T-helper 17 cell (primary cell): Measurements from ENCODE around the gene CDK10. TPM values are rescaled to one million over a fixed set of nuclear protein-coding genes. Genes with fewer than 3 reads are reported as not detected.
A peak's percentile ranks its signal among the peaks of the same experiment; 100 is the strongest.

Experiments
- ATAC-seq: fragments of 150-1000 bp; cut with Tn5 transposase; 2 replicates; pipeline ENCODE4 v1.10.0; 2021; ENCODE audit warnings: mild to moderate bottlenecking, moderate library complexity
- DNase-seq, 3 donors: peaks; one replicate each; pipeline versions ENCODE4 v3.0.0 to v3.0.0-alpha.2; 2020 to 2021
- H3K9me3 ChIP-seq: one replicate; pipeline ENCODE4 v1.7.0; 2013; ENCODE audit warnings: low read length, mild to moderate bottlenecking; ENCODE audit not compliant: control insufficient read depth, poor library complexity, severe bottlenecking
- H3K27ac Mint-ChIP-seq: one replicate; pipeline ENCODE4 v1.8.0; 2022; ENCODE audit warnings: mild to moderate bottlenecking, moderate library complexity, mixed read lengths
- H3K27me3 Mint-ChIP-seq: one replicate; pipeline ENCODE4 v1.8.0; 2022; ENCODE audit warnings: mixed read lengths
- H3K36me3 Mint-ChIP-seq: one replicate; pipeline ENCODE4 v1.8.0; 2022; ENCODE audit warnings: low read depth, mixed read lengths
- H3K4me1 Mint-ChIP-seq: one replicate; pipeline ENCODE4 v1.8.0; 2022; ENCODE audit warnings: mild to moderate bottlenecking, mixed read lengths
- H3K4me3 Mint-ChIP-seq: one replicate; pipeline ENCODE4 v1.8.0; 2022; ENCODE audit warnings: mild to moderate bottlenecking, moderate library complexity, mixed read lengths
- total RNA-seq, 4 donors: library from RNA in 2 of 4; stranded (reverse) in 2 of 4; gene quantifications; one replicate each; pipeline ENCODE4 v1.2.3 and lab custom pipeline; 2022 to 2026

The CDK10 gene
- total RNA-seq, 2 donors from 2014 or later = 83.0 to 86.0 TPM

GRCh38 chr16:89732142-89732917 is 45.8 kb downstream of the CDK10 start:
- Mint-ChIP-seq H3K4me3 (no peak overlapping the region), H3K27me3 (no peaks in the 10 kb centered on the region), H3K4me1 (peaks cover 23% of the 10 kb centered on the region), H3K36me3 (peaks cover 3% of the 10 kb centered on the region), H3K27ac (peak overlapping the region; percentile 80)
- DNase-seq (no peak), ATAC-seq (no peak)
- no peaks in the 10 kb centered on the region for H3K9me3 ChIP-seq

GRCh38 chr16:89732918-89733242 is 46.4 kb downstream of the CDK10 start:
- no peak overlapping the region for H3K27ac Mint-ChIP-seq

GRCh38 chr16:89733322-89733721 is 46.8 kb downstream of the CDK10 start:
- Mint-ChIP-seq H3K4me3 (no peak overlapping the region), H3K36me3 (peaks cover 3% of the 10 kb centered on the region), H3K27ac (no peak overlapping the region), H3K4me1 (peaks cover 28% of the 10 kb centered on the region), H3K27me3 (no peaks in the 10 kb centered on the region)
- no peaks in the 10 kb centered on the region for H3K9me3 ChIP-seq
- no peak for ATAC-seq
- DNase-seq = no peak

More at GRCh38 chr16:89732918-89733242, 46.4 kb downstream of the CDK10 start:
- no peak overlapping the region for H3K4me3 Mint-ChIP-seq
- H3K36me3 Mint-ChIP-seq = peaks cover 3% of the 10 kb centered on the region
- no peaks in the 10 kb centered on the region for H3K9me3 ChIP-seq
- peaks cover 28% of the 10 kb centered on the region for H3K4me1 Mint-ChIP-seq
- no peaks in the 10 kb centered on the region for H3K27me3 Mint-ChIP-seq
- ATAC-seq (no peak), DNase-seq (no peak)

GRCh38 chr16:89733792-89734191 is 47.3 kb downstream of the CDK10 start:
- H3K4me1 Mint-ChIP-seq = peaks cover 27% of the 10 kb centered on the region
- H3K4me3 Mint-ChIP-seq = no peak overlapping the region
- no peak overlapping the region for H3K27ac Mint-ChIP-seq
- ATAC-seq = no peak
- H3K27me3 Mint-ChIP-seq = no peaks in the 10 kb centered on the region
- H3K9me3 ChIP-seq = no peaks in the 10 kb centered on the region
- no peak for DNase-seq
- H3K36me3 Mint-ChIP-seq = peaks cover 3% of the 10 kb centered on the region

GRCh38 chr16:89736554-89736953 is 50.1 kb downstream of the CDK10 start:
- Mint-ChIP-seq H3K4me1 (peaks cover 26% of the 10 kb centered on the region), H3K36me3 (peaks cover 3% of the 10 kb centered on the region), H3K27ac (peak overlapping the region; percentile 66), H3K27me3 (no peaks in the 10 kb centered on the region), H3K4me3 (peak overlapping the region; percentile 43)
- no peaks in the 10 kb centered on the region for H3K9me3 ChIP-seq
- no peak for DNase-seq
- no peak for ATAC-seq

- ATAC-seq (peak; percentile 90), DNase-seq (peak in 2 of 3 donors; percentile 25 to 51)
- no peaks in the 10 kb centered on the region for H3K36me3 Mint-ChIP-seq
These were observed 51.0 kb downstream of the CDK10 start for GRCh38 chr16:89737341-89738071.

GRCh38 chr16:89738072-89738377 is 51.5 kb downstream of the CDK10 start:
- H3K4me3 Mint-ChIP-seq = peak overlapping the region; percentile 68
- H3K36me3 Mint-ChIP-seq = no peaks in the 10 kb centered on the region
- DNase-seq (no peak), ATAC-seq (no peak)
- peak overlapping the region; percentile 66 for H3K27ac Mint-ChIP-seq
- H3K27me3 Mint-ChIP-seq = no peaks in the 10 kb centered on the region
- peaks cover 20% of the 10 kb centered on the region for H3K4me1 Mint-ChIP-seq
- no peaks in the 10 kb centered on the region for H3K9me3 ChIP-seq

More at GRCh38 chr16:89737341-89738071, 51.0 kb downstream of the CDK10 start:
- no peaks in the 10 kb centered on the region for H3K9me3 ChIP-seq
- peaks cover 20% of the 10 kb centered on the region for H3K4me1 Mint-ChIP-seq
- H3K4me3 Mint-ChIP-seq = peak overlapping the region; percentile 68
- H3K27ac Mint-ChIP-seq = peak overlapping the region; percentile 66
- H3K27me3 Mint-ChIP-seq = no peaks in the 10 kb centered on the region

- Mint-ChIP-seq H3K27me3 (no peaks in the 10 kb centered on the region), H3K4me3 (no peak overlapping the region), H3K36me3 (no peaks in the 10 kb centered on the region), H3K27ac (peak overlapping the region; percentile 66), H3K4me1 (peaks cover 24% of the 10 kb centered on the region)
- no peak for ATAC-seq
- H3K9me3 ChIP-seq = no peaks in the 10 kb centered on the region
- no peak for DNase-seq
These were observed 52.2 kb downstream of the CDK10 start for GRCh38 chr16:89738538-89739317.

GRCh38 chr16:89739383-89739782 is 52.9 kb downstream of the CDK10 start:
- Mint-ChIP-seq H3K4me1 (peaks cover 24% of the 10 kb centered on the region), H3K27me3 (no peaks in the 10 kb centered on the region), H3K27ac (peak overlapping the region; percentile 59), H3K36me3 (no peaks in the 10 kb centered on the region), H3K4me3 (no peak overlapping the region)
- DNase-seq = no peak
- H3K9me3 ChIP-seq = no peaks in the 10 kb centered on the region
- no peak for ATAC-seq

- no peaks in the 10 kb centered on the region for H3K36me3 Mint-ChIP-seq
- no peak for DNase-seq
- H3K27ac Mint-ChIP-seq = peak overlapping the region; percentile 59
These were observed 55.0 kb downstream of the CDK10 start for GRCh38 chr16:89741342-89742014.

GRCh38 chr16:89742948-89743347 is 56.5 kb downstream of the CDK10 start:
- no peaks in the 10 kb centered on the region for H3K27me3 Mint-ChIP-seq
- peak; percentile 30 for ATAC-seq
- H3K36me3 Mint-ChIP-seq = no peaks in the 10 kb centered on the region

More at GRCh38 chr16:89741342-89742014, 55.0 kb downstream of the CDK10 start:
- no peak overlapping the region for H3K4me3 Mint-ChIP-seq
- H3K9me3 ChIP-seq = no peaks in the 10 kb centered on the region
- H3K4me1 Mint-ChIP-seq = peaks cover 24% of the 10 kb centered on the region
- ATAC-seq = no peak
- H3K27me3 Mint-ChIP-seq = no peaks in the 10 kb centered on the region

GRCh38 chr16:89744813-89745212 is 58.3 kb downstream of the CDK10 start:
- Mint-ChIP-seq H3K27me3 (no peaks in the 10 kb centered on the region), H3K36me3 (no peaks in the 10 kb centered on the region), H3K27ac (no peak overlapping the region), H3K4me3 (no peak overlapping the region), H3K4me1 (peaks cover 10% of the 10 kb centered on the region)
- no peaks in the 10 kb centered on the region for H3K9me3 ChIP-seq
- DNase-seq (no peak), ATAC-seq (no peak)

More at GRCh38 chr16:89742948-89743347, 56.5 kb downstream of the CDK10 start:
- DNase-seq = no peak
- Mint-ChIP-seq H3K27ac (peak overlapping the region; percentile 59), H3K4me3 (peak overlapping the region; percentile 12), H3K4me1 (peaks cover 15% of the 10 kb centered on the region)
- H3K9me3 ChIP-seq = no peaks in the 10 kb centered on the region
